ENCODE data around the gene RNF32. TPM values are rescaled to one million over a fixed set of nuclear protein-coding genes. Genes with fewer than 3 reads are reported as not detected.
A peak's percentile ranks its signal among the peaks of the same experiment; 100 is the strongest.
"Not testable (repeated sequence)": the region's sequence is repeated elsewhere in the genome, so short reads cannot be mapped to it uniquely, and the experiment has no call there.

The RNF32 gene
- total RNA-seq, 1 experiment from 2014 or later, result 1.1 TPM

DNA sequence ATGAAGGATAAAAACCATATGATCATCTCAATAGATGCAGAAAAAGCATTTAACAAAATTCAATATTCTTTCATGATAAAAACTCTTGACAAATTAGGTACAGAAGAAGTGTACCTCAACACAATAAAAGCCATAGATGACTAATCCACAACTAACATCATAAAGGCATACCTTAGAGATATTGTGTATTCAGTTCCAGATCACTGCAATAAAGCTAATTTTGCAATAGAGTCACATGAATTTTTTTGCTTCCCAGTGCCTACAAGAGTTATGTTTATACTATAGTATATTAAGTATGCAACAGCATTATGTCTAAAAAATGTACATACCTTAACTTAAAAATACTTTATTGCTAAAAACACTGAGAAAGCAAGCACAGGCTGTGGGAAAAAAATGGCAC lies 18.9 kb upstream of the RNF32 start:
- no peak for DNase-seq
- Histone ChIP-seq H3K36me3 (replicated peaks; ENCODE audit: control insufficient read depth, insufficient read depth, low read length) (no peaks in the 10 kb centered on the region), H3K27me3 (ENCODE audit: control insufficient read depth, insufficient read depth, low read length) (peaks cover 9% of the 10 kb centered on the region), H3K4me3 (ENCODE audit: insufficient read depth, low read depth, low read length) (no peak overlapping the region)

DNA sequence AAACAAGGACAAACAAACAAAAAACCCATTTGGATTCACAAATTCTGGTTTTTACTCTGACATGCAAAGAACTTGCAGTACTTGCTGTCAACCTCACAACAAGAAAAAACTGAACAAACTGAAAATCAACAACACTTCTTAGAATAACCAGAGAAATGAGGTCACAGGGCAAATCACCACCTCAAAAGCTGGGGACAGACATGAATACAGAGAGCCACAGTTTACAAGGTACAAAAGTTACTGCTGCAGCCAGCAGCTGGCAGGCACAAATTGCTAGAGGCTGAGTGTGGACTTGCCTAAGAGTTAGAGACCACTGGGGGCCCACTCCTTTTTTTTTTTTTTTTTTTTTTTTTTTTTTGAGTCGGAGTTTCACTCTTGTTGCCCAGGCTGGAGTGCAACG lies 15.0 kb upstream of the RNF32 start:
- DNase-seq, result no peak
- Histone ChIP-seq H3K4me3 (ENCODE audit: insufficient read depth, low read depth, low read length) (no peak overlapping the region), H3K27me3 (ENCODE audit: control insufficient read depth, insufficient read depth, low read length) (no peaks in the 10 kb centered on the region)

DNA sequence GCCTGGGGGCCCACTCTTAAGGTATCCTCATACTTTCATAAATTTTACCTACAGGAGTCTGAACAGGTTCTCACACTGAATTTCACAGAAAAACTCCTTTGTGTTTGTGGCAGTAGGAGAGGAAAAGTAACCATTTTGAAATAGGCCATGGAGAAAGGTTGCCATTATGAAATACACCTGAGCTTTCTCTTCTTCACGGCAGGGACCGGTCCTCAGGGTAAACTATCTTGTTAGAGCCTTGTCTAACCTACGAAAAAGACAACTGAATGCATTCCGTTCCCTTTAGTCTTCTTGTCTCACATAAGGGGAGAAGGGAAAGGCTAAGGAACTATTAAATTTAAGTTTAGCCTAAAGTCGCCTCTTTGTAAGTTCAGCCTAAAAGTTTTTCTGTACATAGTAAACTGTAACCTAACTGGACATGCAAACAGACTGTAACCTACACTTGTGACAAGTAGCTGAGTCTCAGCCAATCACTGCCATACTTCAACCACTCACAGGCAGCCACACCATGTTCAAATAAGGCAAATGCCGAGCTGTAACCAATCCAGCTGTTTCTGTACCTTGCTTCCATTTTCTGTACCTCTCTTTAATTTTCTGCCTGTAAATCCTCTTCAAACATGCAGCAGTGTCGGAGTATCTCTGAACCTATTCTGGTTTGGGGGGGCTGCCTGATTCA lies 14.2 kb upstream of the RNF32 start:
- no peaks in the 10 kb centered on the region for H3K27me3 ChIP-seq (ENCODE audit: control insufficient read depth, insufficient read depth, low read length)
- no peaks in the 10 kb centered on the region for H3K36me3 ChIP-seq (replicated peaks; ENCODE audit: control insufficient read depth, insufficient read depth, low read length)
- no peak overlapping the region for H3K4me3 ChIP-seq (ENCODE audit: insufficient read depth, low read depth, low read length)
- no peak for DNase-seq

More for the DNA sequence above, 15.0 kb upstream of the RNF32 start:
- H3K36me3 ChIP-seq (replicated peaks; ENCODE audit: control insufficient read depth, insufficient read depth, low read length), result no peaks in the 10 kb centered on the region

DNA sequence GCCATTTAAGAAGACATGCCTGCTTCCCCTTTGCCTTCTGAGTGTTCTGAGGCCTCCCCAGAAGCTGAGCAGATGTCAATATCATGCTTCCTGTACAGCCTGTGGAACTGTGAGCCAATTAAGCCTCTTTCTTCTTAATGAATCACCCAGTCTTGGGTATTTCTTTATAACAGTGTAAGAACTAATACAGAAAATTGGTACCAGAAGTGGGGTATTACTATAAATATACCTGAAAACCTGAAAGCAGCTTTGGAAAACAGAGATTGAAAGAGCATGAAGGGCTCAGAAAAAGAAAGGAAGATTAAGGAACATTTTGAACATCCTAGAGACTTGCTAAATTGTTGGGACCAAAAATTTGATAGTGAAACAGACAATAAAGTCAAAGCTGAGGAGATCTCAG lies 12.0 kb upstream of the RNF32 start:
- DNase-seq, result no peak
- no peaks in the 10 kb centered on the region for H3K36me3 ChIP-seq (replicated peaks; ENCODE audit: control insufficient read depth, insufficient read depth, low read length)
- H3K4me3 ChIP-seq (ENCODE audit: insufficient read depth, low read depth, low read length), result no peak overlapping the region
- H3K27me3 ChIP-seq (ENCODE audit: control insufficient read depth, insufficient read depth, low read length), result no peaks in the 10 kb centered on the region

DNA sequence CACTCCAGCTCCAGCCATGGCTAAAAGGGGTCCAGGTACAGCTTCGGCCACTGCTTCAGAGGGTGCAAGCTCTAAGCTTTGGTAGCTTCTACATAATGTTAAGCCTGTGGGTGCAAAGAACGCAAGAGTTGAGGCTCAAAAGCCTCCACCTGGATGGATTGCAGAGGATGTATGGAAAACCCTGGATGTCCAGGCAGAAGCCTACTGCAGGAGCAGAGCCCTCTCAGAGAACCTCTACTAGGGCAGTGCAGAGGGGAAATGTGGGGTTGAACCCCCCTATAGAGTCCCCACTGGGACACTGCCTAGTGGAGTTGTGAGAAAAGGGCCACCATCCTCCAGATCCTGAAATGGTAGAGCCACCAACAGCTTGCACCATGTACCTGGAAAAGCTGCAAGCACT lies 10.7 kb upstream of the RNF32 start:
- Histone ChIP-seq H3K4me3 (ENCODE audit: insufficient read depth, low read depth, low read length) (no peak overlapping the region), H3K36me3 (replicated peaks; ENCODE audit: control insufficient read depth, insufficient read depth, low read length) (no peaks in the 10 kb centered on the region), H3K27me3 (ENCODE audit: control insufficient read depth, insufficient read depth, low read length) (no peaks in the 10 kb centered on the region)
- no peak for DNase-seq

DNA sequence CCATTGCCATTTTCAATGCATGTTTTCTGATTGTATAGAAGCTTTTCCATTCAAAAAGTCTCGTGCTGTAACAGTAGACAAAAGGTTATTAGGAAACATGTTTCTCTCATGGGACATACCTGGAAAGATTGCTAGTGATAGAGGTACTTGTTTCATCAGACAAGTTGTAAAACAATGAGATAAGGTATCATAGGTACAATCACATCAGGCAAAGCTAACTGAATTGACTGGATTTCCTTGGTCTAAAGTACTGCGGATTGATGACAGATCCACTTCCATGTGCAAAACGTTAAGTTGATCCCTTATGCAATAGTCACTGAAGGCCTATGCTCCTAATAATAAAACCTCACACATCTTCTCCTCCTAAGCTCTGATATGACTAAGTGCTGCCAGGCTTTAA lies 6.5 kb upstream of the RNF32 start:
- no peak overlapping the region for H3K4me3 ChIP-seq (ENCODE audit: insufficient read depth, low read depth, low read length)
- no peak for DNase-seq
- no peaks in the 10 kb centered on the region for H3K36me3 ChIP-seq (replicated peaks; ENCODE audit: control insufficient read depth, insufficient read depth, low read length)
- no peaks in the 10 kb centered on the region for H3K27me3 ChIP-seq (ENCODE audit: control insufficient read depth, insufficient read depth, low read length)

DNA sequence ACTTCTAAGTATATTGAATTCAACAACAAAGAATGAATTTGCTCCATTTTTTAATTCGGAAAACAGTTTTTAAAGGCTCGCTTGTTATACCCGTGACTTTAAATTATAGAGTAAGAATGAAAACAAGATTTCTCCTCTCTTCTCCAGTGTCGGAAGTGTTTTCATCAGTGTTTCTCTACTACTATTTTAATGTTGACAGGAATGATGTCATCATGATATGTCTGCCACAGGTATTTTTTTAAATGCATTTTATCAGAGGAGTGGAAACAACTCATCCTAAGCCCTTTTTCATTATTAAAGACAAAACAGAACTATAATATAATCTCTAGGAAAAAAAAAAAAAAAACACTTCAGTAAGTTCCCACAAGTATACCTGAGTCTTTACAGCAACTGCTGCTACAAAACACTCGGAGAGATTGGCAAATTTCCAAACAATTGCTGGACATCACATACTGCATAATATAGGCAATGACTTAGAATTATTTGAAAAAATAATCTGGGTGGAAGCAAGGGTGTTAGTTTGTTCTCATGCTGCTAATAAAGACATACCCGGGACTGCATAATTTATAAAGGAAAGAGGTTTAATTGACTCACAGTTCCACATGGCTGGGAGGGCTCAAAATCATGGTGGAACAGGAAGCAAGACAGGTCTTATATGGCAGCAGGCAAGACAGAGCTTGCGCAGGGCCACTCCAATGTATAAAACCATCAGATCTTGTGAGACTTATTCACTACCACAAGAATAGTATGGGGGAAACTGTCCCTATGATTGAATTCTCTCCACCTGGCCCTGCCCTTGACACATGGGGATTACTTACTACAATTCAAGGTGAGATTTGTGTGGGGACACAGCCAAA lies 4.8 kb upstream of the RNF32 start:
- no peak overlapping the region for H3K4me3 ChIP-seq (ENCODE audit: insufficient read depth, low read depth, low read length)
- peaks cover 2% of the 10 kb centered on the region for H3K27me3 ChIP-seq (ENCODE audit: control insufficient read depth, insufficient read depth, low read length)
- no peaks in the 10 kb centered on the region for H3K36me3 ChIP-seq (replicated peaks; ENCODE audit: control insufficient read depth, insufficient read depth, low read length)
- DNase-seq, result no peak

DNA sequence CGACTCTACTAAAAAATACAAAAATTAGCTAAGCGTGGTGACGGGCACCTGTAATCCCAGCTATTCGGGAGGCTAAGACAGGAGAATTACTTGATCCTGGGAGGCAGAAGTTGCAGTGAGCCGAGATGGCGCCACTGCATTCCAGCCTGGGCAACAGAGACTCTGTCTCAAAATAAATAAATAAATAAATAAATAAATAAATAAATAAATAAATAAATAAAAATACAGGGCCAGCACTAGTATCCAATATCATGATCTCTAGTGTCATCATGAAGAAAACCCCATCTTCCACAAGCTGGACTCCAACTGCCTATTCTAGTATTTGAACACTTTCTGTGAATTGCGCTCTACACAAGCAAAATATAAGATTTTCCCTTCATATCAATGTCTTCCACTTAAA lies 3.5 kb upstream of the RNF32 start:
- DNase-seq; H3K4me3 ChIP-seq (ENCODE audit: insufficient read depth, low read depth, low read length); H3K36me3 ChIP-seq (replicated peaks; ENCODE audit: control insufficient read depth, insufficient read depth, low read length); H3K27me3 ChIP-seq (ENCODE audit: control insufficient read depth, insufficient read depth, low read length): not testable (repeated sequence)

DNA sequence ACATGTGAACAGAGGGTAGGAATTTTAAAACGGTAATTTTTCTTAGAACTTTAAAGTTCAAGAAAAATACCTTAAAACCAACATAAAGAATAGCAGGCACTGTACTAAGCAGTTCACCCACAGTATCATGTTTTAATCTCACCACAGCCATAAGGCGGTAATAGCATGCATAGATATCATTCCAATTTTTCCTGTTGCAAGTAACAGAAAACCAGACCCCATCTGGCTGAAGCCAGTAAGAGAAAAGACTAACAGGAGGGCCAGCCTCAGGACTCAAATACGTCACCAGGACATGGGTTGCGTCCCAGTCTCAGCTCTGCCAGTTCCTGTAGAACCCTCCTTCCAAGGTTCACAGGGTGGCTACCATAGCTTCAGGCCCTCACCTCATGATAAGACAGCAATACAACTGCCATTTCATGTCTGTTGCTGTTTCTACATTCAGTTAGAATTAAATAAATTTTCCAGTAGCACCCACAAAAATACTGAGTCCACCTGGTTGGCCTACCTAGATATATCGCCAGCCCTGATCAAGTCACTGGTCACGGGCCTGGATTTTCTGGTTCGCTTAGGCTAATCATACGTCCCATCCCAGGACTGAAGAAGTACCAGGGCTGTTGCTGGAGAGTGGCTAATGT lies 2.0 kb upstream of the RNF32 start:
- Histone ChIP-seq H3K27me3 (ENCODE audit: control insufficient read depth, insufficient read depth, low read length) (peaks cover 2% of the 10 kb centered on the region), H3K4me3 (ENCODE audit: insufficient read depth, low read depth, low read length) (no peak overlapping the region), H3K36me3 (replicated peaks; ENCODE audit: control insufficient read depth, insufficient read depth, low read length) (no peaks in the 10 kb centered on the region)
- no peak for DNase-seq

DNA sequence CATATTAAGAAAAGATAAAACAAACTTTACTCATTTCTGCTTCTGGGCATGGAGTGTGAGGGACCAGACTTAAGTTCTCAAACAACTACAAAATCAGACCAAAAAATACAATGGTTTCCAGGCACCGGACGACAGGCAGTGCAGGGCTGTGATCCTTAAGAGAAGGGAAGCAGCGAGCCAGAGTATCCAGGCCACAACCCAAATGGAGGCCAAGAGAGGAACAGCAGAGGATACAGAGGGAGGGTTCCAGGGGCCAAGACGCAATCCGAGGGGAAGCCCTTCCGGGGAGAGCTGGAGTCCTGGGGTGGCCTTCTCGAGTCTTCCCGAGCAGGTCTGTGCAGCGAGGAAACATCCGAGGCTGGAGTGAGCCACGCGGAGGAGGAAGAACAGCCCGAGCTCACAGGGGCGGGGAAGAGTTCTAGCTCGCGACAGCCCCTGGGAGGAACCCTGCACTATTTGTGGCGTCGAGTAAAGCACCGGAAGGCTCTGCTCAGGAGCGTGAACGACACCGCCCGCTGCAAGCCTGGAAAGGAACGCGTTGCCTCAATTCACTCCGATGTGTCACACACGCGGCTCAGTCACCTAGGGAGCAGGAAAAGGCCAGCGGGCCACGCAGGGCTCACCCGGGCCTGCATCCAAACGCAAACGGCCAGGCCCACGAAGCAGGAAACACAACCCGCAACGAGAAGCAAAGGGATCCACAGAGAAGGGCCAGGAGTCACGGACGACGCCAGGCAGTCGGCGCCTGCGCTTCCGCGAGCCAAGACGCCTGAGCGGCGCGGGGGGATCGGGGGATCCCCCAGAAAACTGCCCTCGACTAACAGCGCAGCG lies 933 bp upstream of the RNF32 start:
- Histone ChIP-seq H3K4me3 (ENCODE audit: insufficient read depth, low read depth, low read length) (peak overlapping the region; percentile 69), H3K27me3 (ENCODE audit: control insufficient read depth, insufficient read depth, low read length) (peaks cover 2% of the 10 kb centered on the region), H3K36me3 (replicated peaks; ENCODE audit: control insufficient read depth, insufficient read depth, low read length) (no peaks in the 10 kb centered on the region)
- no peak for DNase-seq

DNA sequence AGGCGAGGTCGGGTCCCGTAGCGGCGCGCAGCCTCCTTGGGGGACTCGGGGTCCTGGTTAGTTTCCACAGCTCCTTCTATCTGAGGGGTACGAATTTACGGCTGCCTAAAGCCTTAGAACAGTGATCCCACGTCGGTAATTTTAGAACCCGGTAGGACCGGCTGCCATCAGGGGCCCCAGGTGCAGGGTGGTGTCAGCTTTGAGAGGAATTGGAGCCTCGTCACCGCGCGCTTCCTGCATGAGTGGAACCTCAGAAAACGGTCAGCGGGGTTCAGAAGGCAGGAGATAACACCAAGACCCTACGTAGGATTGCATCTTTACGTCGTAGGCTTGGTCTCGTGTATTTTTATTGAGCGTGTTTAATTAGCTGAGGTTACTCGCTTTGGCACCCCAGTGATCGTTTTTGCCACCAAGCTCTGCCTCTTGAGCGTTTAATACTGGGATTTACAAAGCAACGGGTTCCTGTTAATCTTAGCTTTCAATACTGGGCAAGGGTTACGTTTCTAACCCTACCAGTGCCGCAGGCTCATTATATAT lies 443 bp downstream of the RNF32 start:
- no peak for DNase-seq
- Histone ChIP-seq H3K27me3 (ENCODE audit: control insufficient read depth, insufficient read depth, low read length) (peaks cover 2% of the 10 kb centered on the region), H3K4me3 (ENCODE audit: insufficient read depth, low read depth, low read length) (peak overlapping the region; percentile 85), H3K36me3 (replicated peaks; ENCODE audit: control insufficient read depth, insufficient read depth, low read length) (no peaks in the 10 kb centered on the region)

DNA sequence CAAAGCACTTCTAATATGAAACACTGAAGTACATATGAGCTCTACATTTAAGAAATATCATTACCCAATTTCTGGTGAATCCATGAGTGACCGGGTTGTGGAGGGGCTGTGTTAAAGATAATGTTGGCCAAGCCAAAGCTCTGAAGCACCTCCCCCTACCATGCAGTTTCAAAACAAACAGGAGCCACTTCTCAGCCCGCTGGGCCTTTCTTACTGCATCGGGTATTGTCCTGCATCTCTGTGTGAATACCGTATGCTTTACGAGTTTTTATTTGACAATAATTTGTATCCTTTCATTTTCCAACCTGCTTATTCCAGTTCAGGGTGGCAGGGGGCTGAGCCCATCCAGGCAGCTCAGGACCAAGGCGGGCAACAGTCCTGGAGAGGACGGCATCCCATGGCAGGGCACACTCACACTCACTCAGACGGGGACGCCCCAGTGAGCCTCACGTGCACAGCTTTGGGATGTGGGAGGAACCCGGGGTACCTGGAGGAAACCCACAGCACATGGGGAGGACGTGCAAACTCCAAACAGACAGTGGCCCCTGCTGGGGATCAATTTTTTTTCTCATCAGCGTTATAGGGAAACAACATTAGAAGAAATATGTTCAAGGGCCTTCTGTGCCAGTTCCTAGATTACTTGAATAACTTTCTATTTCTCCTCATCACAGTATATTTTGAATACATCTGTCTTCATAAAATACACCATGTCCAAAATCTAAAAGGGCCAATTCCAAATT lies 1.9 kb downstream of the RNF32 start:
- H3K27me3 ChIP-seq (ENCODE audit: control insufficient read depth, insufficient read depth, low read length), result peaks cover 2% of the 10 kb centered on the region
- H3K4me3 ChIP-seq (ENCODE audit: insufficient read depth, low read depth, low read length), result no peak overlapping the region
- no peaks in the 10 kb centered on the region for H3K36me3 ChIP-seq (replicated peaks; ENCODE audit: control insufficient read depth, insufficient read depth, low read length)
- DNase-seq, result no peak

DNA sequence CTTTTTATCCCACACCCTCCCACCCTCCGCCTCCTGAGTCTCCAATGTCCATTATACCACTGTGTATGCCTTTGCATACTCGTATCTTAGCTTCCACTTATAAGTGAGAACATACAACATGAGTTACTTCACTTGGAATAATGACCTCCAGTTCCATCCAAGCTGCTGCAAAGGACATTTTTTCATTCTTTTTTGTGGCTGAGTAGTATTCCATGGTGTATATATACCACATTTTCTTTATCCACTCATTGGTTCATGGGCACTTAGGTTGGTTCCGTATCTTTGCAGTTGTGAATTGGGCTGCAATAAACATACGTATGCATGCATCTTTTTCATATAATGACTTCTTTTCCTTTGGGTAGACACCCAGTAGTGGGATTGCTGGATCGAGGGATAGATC lies 6.8 kb downstream of the RNF32 start:
- DNase-seq; H3K27me3 ChIP-seq (ENCODE audit: control insufficient read depth, insufficient read depth, low read length); H3K36me3 ChIP-seq (replicated peaks; ENCODE audit: control insufficient read depth, insufficient read depth, low read length); H3K4me3 ChIP-seq (ENCODE audit: insufficient read depth, low read depth, low read length): not testable (repeated sequence)

DNA sequence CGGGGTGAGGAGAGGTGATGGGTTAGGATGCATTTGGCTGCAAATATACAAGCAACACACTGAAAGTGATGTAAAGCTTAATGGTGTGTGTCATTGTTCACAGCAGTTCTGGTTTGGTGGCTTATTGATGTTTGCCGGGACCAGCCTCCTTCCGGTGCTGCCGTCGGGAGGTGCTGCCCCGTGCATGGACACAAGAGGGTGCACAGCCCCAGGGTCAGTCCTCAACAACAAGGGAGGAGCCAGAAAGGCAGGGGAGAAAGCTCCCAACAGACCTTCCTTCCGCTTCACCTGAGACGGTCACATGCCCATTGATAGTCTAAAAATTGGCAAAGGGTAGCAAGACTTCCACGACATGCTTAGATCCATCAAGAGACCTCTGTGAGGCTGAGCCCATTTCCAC lies 9.5 kb downstream of the RNF32 start:
- no peaks in the 10 kb centered on the region for H3K27me3 ChIP-seq (ENCODE audit: control insufficient read depth, insufficient read depth, low read length)
- peak; percentile 78 for DNase-seq
- H3K4me3 ChIP-seq (ENCODE audit: insufficient read depth, low read depth, low read length), result no peak overlapping the region
- no peaks in the 10 kb centered on the region for H3K36me3 ChIP-seq (replicated peaks; ENCODE audit: control insufficient read depth, insufficient read depth, low read length)
